Right lobe of liver (tissue), 6 donors: ENCODE measurements around the gene TRMT44. TPM values are rescaled to one million over a fixed set of nuclear protein-coding genes. Genes with fewer than 3 reads are reported as not detected.

Source experiments
- ATAC-seq, 4 donors: fragments of 200-7000 bp; cut with Tn5 transposase; one replicate each; pipeline ENCODE4 v1.9.1; 2020; ENCODE audit warnings: mild to moderate bottlenecking in 4 of 4, moderate library complexity in 4 of 4
- DNase-seq, 3 donors: peaks; one replicate each; pipeline ENCODE4 v3.0.0-alpha.2; 2020
- H3K27ac ChIP-seq, 3 donors: fragments of 200-600 bp; one replicate each; pipeline ENCODE4 v1.8.0; 2022
- H3K27me3 ChIP-seq, 2 donors: fragments of 200-600 bp; one replicate each; pipeline ENCODE4 v1.8.0; 2022
- H3K36me3 ChIP-seq, 4 donors: fragments of 200-600 bp; sonication (generic) in 1 of 4; one replicate each; pipeline versions ENCODE4 v1.5.1 to v1.8.0; 2017 to 2022; ENCODE audit warnings: control low read depth in 1 of 4
- H3K4me1 ChIP-seq, 4 donors: fragments of 200-600 bp; sonication (generic) in 1 of 4; one replicate each; pipeline versions ENCODE4 v1.5.1 to v1.8.0; 2017 to 2022; ENCODE audit warnings: control low read depth in 1 of 4
- H3K4me3 ChIP-seq, 3 donors: fragments of 200-600 bp; one replicate each; pipeline ENCODE4 v1.8.0; 2022
- H3K9me3 ChIP-seq, 4 donors: fragments of 200-600 bp; sonication (generic) in 1 of 4; one replicate each; pipeline versions ENCODE4 v1.5.1 to v1.8.0; 2017 to 2022; ENCODE audit warnings: control low read depth in 1 of 4
- CTCF ChIP-seq, 4 donors: fragments of 200-600 bp in 3 of 4; fragments of 450-650 bp in 1 of 4; IDR thresholded peaks; one replicate each; pipeline versions ENCODE4 v1.5.1 to v1.8.0; 2016 to 2022; ENCODE audit warnings: antibody characterized with exemption in 4 of 4, mild to moderate bottlenecking in 2 of 4
- POLR2A ChIP-seq: fragments of 450-650 bp; IDR thresholded peaks from one replicate; pipeline ENCODE4 v1.6.1; 2017; ENCODE audit warnings: antibody characterized with exemption, mild to moderate bottlenecking
- WGBS: methylation state at CpG from one replicate; pipeline ENCODE4 v1.1.6; 2018; ENCODE audit warnings: low coverage, low lambda C conversion rate; ENCODE audit not compliant: insufficient coverage; ENCODE audit errors: missing lambda C conversion rate; 5-methylcytosine and 5-hydroxymethylcytosine counted together
- intact Hi-C, 2 donors: fragments of 100-400 bp; cut with DNase I; formaldehyde crosslinking; loops; one replicate each; pipeline versions ENCODE4 v1.11.2 to v1.14.1; 2022
- total RNA-seq, 6 experiments: library from RNA; depleted of rRNA in 2 of 6; stranded (reverse); fragments of >200 nt in 2 of 6; fragmentation: NEBNext Ultra II Directional in 3 of 6; extraction: Animal tissue kit (Norgen Biotek cat#: 25700) in 3 of 6; gene quantifications; one replicate each; pipeline versions ENCODE4 v1.1.0 to v1.2.4, GENCODE V29; 2016 to 2023
- donor health status: DM: no; HTN: yes; CAD: no.
- donor health status: DM: no; HTN: no; CAD: no.
- donor health status: DM: no; HTN: no; CAD: no.
- donor health status: DM: no; HTN: yes; CAD: no.
- donor health status: DM: no; HTN: yes; CAD: no.

The TRMT44 gene
- total RNA-seq, 6 experiments from 2014 or later: 8.8 to 10.6 (median 9.6) TPM

GRCh38 chr4:8492174-8492573 lies 51.6 kb downstream of the TRMT44 start:
- WGBS: 94% methylated on average over 9 of the region's 9 CpGs
- TF ChIP-seq CTCF (IDR thresholded peaks at IDR 0.05) (no peak), POLR2A (no peak)
- ATAC-seq (no peak), DNase-seq (no peak)
- intact Hi-C loops: no loop called here
- Histone ChIP-seq H3K4me3 (no peak overlapping the region), H3K27ac (no peak overlapping the region), H3K27me3 (no peaks in the 10 kb centered on the region), H3K4me1 (no peaks in the 10 kb centered on the region), H3K9me3 (no peaks in the 10 kb centered on the region), H3K36me3 (no peaks in the 10 kb centered on the region)

GRCh38 chr4:8493484-8493883 lies 52.9 kb downstream of the TRMT44 start:
- no peaks in the 10 kb centered on the region for H3K27me3 ChIP-seq
- H3K4me1 ChIP-seq: no peaks in the 10 kb centered on the region
- H3K4me3 ChIP-seq: no peak overlapping the region
- TF ChIP-seq POLR2A (no peak), CTCF (IDR thresholded peaks at IDR 0.05) (no peak)
- intact Hi-C loops: no loop called here
- no peak overlapping the region for H3K27ac ChIP-seq
- no peak for ATAC-seq
- H3K36me3 ChIP-seq: no peaks in the 10 kb centered on the region
- WGBS: 85% methylated on average over 9 of the region's 11 CpGs
- no peaks in the 10 kb centered on the region for H3K9me3 ChIP-seq
- DNase-seq: no peak

- no peak overlapping the region for H3K4me3 ChIP-seq
- DNase-seq (no peak), ATAC-seq (no peak)
- no peaks in the 10 kb centered on the region for H3K27me3 ChIP-seq
- H3K36me3 ChIP-seq: no peaks in the 10 kb centered on the region
- H3K9me3 ChIP-seq: no peaks in the 10 kb centered on the region
- 85% methylated on average over 3 of the region's 3 CpGs for WGBS
- H3K4me1 ChIP-seq: no peaks in the 10 kb centered on the region
- no peak overlapping the region for H3K27ac ChIP-seq
- TF ChIP-seq POLR2A (no peak), CTCF (IDR thresholded peaks at IDR 0.05) (no peak)
- intact Hi-C loops: no loop called here
Measured at GRCh38 chr4:8494218-8494617, 53.6 kb downstream of the TRMT44 start.

- WGBS: 100% methylated on average over 2 of the region's 5 CpGs
- no peak for TF ChIP-seq CTCF (IDR thresholded peaks at IDR 0.05)
- no peak for TF ChIP-seq POLR2A
- Histone ChIP-seq H3K36me3 (no peaks in the 10 kb centered on the region), H3K4me3 (no peak overlapping the region), H3K4me1 (no peaks in the 10 kb centered on the region), H3K9me3 (no peaks in the 10 kb centered on the region), H3K27ac (no peak overlapping the region), H3K27me3 (no peaks in the 10 kb centered on the region)
- intact Hi-C loops: no loop called here
- ATAC-seq (no peak), DNase-seq (no peak)
Measured at GRCh38 chr4:8494983-8495548, 54.5 kb downstream of the TRMT44 start.

- no peaks in the 10 kb centered on the region for H3K4me1 ChIP-seq
- DNase-seq (no peak), ATAC-seq (no peak)
- no peaks in the 10 kb centered on the region for H3K36me3 ChIP-seq
- H3K27me3 ChIP-seq: no peaks in the 10 kb centered on the region
- intact Hi-C loops: no loop called here
- no peak overlapping the region for H3K27ac ChIP-seq
- no peak for TF ChIP-seq POLR2A
- TF ChIP-seq CTCF (IDR thresholded peaks at IDR 0.05): no peak
- no peaks in the 10 kb centered on the region for H3K9me3 ChIP-seq
- 90% methylated on average over 2 of the region's 3 CpGs for WGBS
- no peak overlapping the region for H3K4me3 ChIP-seq
Measured at GRCh38 chr4:8495803-8496202, 55.2 kb downstream of the TRMT44 start.
